HCT116 (cell line): ENCODE measurements around the gene GALNT17.

Source experiments
- CEBPB ChIP-seq: IDR thresholded peaks from 2 replicates; pipeline ENCODE4 v1.6.1; 2012; ENCODE audit warnings: low read depth
- EGR1 ChIP-seq: IDR thresholded peaks from 2 replicates; pipeline ENCODE4 v1.6.1; 2012; ENCODE audit warnings: low read depth
- EZH2 ChIP-seq: fragments of 200-600 bp; sonication (generic); IDR thresholded peaks from 2 replicates; pipeline ENCODE4 v1.6.1; 2017; ENCODE audit warnings: antibody characterized with exemption, mixed run types
- EZH2phosphoT487 ChIP-seq: fragments of 200-600 bp; IDR thresholded peaks from 2 replicates; pipeline ENCODE4 v1.6.1; 2018; ENCODE audit warnings: antibody characterized with exemption, borderline replicate concordance
- POLR2A ChIP-seq: IDR thresholded peaks from 2 replicates; pipeline ENCODE4 v1.7.0; 2011; ENCODE audit warnings: borderline replicate concordance; ENCODE audit not compliant: insufficient read depth, insufficient read length; ENCODE audit errors: extremely low read depth
- POLR2AphosphoS5 ChIP-seq: IDR thresholded peaks from 2 replicates; pipeline ENCODE4 v1.6.1; 2011; ENCODE audit warnings: mild to moderate bottlenecking, low read depth, low read length, moderate library complexity
- YY1 ChIP-seq: IDR thresholded peaks from 2 replicates; pipeline ENCODE4 v1.6.1; 2011; ENCODE audit warnings: low read length, low read depth, moderate library complexity, mild to moderate bottlenecking; ENCODE audit not compliant: insufficient replicate concordance; ENCODE audit errors: extremely low read depth
- ZFX ChIP-seq: fragments of 450-650 bp; IDR thresholded peaks from 2 replicates; pipeline ENCODE4 v1.6.1; 2017
- ZNF274 ChIP-seq: fragments of 200-500 bp; sonication (Bioruptor generic); IDR thresholded peaks from 2 replicates; pipeline ENCODE4 v1.6.1; 2014; ENCODE audit warnings: mild to moderate bottlenecking, low read depth, low read length, inconsistent platforms
- TF ChIP-seq, protein P1 (sequence below), 3 experiments: fragments of 200-600 bp in 1 of 3; sonication (generic) in 1 of 3; IDR thresholded peaks in 2 of 3; conservative IDR thresholded peaks in 1 of 3; 2 replicates each; pipeline ENCODE4 v1.5.1; 2012 to 2017; ENCODE audit warnings: low read depth in 2 of 3, low read length in 2 of 3, antibody characterized with exemption in 1 of 3, borderline replicate concordance in 1 of 3, control low read depth in 1 of 3, mild to moderate bottlenecking in 1 of 3, mixed read lengths in 1 of 3, mixed run types in 1 of 3, moderate library complexity in 1 of 3; ENCODE audit not compliant: insufficient read depth in 1 of 3
- TF ChIP-seq, protein P2 (sequence below): IDR thresholded peaks from 2 replicates; pipeline ENCODE4 v1.6.1; 2012; ENCODE audit warnings: low read depth

DNA sequence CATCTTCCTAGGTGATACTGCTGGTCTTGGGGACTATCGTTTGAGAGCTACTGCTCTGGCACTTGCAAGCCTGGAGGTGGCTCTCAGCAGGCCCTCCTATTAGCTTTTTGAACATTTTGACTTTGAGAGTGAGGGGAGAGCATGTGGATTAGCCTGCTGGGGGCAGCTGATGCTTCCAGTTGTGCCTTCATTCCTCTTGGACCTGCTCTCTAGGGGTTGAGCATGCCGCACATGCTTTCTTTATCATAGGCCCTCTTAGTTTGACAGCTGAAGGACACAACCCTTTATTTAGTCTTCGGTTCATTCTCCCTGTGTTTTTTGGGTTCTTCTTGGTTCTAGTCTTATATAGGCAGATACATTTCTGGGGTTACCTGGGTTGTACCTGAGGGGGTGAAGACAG lies 132.1 kb downstream of the GALNT17 start:
- TF ChIP-seq POLR2A (no peak), ZNF274 (no peak), POLR2AphosphoS5 (no peak), ZFX (no peak), EGR1 (no peak), CEBPB (no peak), EZH2 (no peak), YY1 (no peak), EZH2phosphoT487 (no peak)
- TF ChIP-seq, protein P1, sequence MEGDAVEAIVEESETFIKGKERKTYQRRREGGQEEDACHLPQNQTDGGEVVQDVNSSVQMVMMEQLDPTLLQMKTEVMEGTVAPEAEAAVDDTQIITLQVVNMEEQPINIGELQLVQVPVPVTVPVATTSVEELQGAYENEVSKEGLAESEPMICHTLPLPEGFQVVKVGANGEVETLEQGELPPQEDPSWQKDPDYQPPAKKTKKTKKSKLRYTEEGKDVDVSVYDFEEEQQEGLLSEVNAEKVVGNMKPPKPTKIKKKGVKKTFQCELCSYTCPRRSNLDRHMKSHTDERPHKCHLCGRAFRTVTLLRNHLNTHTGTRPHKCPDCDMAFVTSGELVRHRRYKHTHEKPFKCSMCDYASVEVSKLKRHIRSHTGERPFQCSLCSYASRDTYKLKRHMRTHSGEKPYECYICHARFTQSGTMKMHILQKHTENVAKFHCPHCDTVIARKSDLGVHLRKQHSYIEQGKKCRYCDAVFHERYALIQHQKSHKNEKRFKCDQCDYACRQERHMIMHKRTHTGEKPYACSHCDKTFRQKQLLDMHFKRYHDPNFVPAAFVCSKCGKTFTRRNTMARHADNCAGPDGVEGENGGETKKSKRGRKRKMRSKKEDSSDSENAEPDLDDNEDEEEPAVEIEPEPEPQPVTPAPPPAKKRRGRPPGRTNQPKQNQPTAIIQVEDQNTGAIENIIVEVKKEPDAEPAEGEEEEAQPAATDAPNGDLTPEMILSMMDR (IDR thresholded peaks at IDR 0.05 in 2 of 3, conservative IDR thresholded peaks at IDR 0.05 in 1 of 3; ENCODE audit: borderline replicate concordance in 1 of 3, insufficient read depth in 1 of 3, low read depth in 2 of 3, low read length in 2 of 3), result no peak
- TF ChIP-seq, protein P2, sequence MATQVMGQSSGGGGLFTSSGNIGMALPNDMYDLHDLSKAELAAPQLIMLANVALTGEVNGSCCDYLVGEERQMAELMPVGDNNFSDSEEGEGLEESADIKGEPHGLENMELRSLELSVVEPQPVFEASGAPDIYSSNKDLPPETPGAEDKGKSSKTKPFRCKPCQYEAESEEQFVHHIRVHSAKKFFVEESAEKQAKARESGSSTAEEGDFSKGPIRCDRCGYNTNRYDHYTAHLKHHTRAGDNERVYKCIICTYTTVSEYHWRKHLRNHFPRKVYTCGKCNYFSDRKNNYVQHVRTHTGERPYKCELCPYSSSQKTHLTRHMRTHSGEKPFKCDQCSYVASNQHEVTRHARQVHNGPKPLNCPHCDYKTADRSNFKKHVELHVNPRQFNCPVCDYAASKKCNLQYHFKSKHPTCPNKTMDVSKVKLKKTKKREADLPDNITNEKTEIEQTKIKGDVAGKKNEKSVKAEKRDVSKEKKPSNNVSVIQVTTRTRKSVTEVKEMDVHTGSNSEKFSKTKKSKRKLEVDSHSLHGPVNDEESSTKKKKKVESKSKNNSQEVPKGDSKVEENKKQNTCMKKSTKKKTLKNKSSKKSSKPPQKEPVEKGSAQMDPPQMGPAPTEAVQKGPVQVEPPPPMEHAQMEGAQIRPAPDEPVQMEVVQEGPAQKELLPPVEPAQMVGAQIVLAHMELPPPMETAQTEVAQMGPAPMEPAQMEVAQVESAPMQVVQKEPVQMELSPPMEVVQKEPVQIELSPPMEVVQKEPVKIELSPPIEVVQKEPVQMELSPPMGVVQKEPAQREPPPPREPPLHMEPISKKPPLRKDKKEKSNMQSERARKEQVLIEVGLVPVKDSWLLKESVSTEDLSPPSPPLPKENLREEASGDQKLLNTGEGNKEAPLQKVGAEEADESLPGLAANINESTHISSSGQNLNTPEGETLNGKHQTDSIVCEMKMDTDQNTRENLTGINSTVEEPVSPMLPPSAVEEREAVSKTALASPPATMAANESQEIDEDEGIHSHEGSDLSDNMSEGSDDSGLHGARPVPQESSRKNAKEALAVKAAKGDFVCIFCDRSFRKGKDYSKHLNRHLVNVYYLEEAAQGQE, result no peak
